ENCODE measurements around the gene CMTR1.

CMTR1 gene

DNA sequence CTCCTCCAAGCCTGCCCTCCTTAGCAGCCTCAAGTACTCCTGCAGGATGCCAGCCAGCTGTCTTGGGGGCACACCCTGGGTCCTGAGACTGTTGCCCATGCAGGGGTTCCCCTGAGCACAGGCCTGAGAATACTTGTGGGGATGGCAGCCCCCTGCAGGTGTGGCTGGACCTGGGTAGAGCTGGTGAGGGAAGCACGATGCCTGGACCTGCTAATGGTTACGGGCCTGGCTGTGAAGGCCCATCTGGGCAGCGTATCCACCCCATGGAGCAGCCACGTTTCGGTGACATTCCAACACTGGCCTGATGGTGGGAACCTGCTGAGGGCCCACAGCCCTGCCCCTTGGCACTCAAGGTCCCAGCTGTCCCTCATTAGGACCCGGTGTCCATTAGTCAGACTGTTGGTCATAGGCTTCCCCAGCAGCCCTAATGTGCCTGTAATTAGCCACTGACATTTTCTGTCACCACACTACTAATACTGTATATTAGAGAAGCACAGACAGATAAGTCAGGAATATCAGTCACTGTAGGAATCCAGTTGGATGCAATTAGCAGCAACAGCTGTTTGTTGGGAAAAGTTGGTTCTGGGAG, 46.3 kb downstream of the CMTR1 start:
- peak; percentile 30 for DNase-seq (ENCODE audit: low spot score)

DNA sequence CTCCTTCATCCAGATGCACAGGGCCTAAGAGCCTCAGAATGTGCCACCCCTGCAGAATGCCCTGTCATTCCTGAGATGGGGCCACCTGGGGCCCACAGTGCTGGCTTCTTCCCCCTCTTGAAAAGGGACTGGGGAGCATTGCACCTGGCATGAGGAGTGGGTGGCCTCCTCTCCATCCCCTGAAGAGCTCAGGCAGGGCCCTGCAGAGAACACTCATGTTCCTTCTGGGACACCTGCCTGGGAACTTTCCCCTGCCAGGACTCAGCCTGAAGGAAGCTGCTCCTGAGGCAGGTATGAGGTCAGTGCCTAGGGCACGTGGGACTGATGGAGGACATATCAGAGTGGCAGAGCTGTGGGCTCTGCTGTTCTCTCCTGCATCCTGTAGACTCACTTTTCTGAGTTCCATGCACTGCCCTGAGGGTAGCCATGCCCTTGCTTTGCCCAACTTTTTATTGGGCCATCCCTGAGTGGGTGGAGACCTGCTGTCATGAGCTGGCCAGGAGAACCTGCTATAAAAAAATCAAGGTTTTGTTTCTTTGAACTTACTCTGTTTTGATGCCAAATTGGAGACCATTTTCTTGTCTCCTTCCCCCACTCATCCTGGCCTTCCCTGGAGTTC, 47.2 kb downstream of the CMTR1 start:
- peak; percentile 23 for DNase-seq (ENCODE audit: low spot score)

DNA sequence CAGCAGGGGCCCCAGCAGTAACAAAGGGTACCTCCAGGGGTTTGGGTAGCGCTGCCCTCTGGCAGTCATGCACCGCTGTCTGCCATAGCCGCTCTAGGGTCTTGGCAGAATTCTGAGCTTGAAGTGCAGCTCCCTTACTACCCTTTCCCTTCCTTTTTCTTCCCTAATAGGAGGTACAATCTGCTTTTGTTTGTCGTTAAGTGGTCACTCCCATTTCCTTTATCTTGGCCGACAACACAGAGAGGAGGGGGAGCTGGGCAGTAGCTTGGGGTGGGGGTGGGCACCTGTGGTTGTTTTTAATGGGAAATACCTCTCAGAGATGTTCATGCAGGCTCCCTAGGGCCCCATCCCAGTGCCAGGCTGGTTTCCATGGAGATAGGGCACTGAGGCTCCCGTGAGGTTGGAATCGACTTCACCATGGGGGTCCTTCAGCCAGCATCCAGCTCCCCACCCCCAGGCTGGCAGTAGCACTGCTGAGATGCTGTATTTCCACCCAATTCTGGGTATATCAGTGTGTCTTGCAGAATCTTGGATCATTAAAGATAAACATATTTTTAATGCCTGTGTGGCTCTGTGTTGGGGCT, 48.0 kb downstream of the CMTR1 start:
- DNase-seq (ENCODE audit: low spot score), result no peak

- DNase-seq (ENCODE audit: low spot score), result peak; percentile 52
These were observed 48.9 kb downstream of the CMTR1 start for GRCh38 chr6:37481711-37482605.

- DNase-seq (ENCODE audit: low spot score), result peak; percentile 63
These were observed 49.7 kb downstream of the CMTR1 start for GRCh38 chr6:37482606-37483251.

- peak; percentile 48 for DNase-seq (ENCODE audit: low spot score)
These were observed 50.4 kb downstream of the CMTR1 start for GRCh38 chr6:37483252-37483901.

DNA sequence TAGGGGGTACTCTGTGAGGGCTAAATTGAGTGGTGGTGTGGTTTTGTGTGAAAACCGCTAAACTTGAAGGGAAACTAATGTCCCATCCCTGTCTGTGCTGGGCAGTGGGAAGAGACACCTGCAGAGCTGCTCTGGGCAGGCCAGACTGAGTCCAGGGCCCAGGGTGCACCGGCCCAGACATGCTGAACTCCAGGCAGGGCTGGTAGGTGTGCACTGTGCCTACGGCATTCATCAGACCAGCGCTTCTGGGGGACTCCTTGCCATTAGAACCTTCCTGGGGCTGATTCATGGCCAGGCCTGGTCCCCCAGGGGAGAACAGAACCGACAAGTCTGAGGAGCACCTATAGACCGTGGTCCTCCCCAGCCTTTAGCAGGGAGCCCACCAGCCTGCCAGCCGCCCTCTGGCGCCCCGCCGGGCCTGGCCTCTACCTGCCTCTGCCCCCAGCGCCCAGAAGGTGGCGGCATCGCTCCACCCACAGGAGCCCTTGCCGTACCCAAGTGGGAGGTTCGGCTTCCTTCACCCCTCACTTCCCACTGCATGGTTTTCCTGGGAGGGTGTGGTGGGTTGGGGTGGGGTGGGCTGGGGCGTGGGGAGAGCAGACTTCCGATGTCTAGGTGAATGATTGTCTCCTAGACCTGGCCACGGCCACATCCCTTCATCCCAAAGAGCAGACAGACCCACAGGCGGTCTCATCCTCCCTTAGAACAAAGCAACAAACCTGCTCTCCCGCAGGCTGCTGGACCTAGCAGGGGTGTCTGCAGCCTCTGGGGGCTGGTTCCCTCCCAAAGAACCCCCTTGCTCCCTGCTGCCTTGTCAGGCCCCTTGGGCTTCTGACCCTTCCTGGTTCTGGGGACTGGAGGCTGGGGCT, 51.1 kb downstream of the CMTR1 start:
- peak; percentile 74 for DNase-seq (ENCODE audit: low spot score)

DNA sequence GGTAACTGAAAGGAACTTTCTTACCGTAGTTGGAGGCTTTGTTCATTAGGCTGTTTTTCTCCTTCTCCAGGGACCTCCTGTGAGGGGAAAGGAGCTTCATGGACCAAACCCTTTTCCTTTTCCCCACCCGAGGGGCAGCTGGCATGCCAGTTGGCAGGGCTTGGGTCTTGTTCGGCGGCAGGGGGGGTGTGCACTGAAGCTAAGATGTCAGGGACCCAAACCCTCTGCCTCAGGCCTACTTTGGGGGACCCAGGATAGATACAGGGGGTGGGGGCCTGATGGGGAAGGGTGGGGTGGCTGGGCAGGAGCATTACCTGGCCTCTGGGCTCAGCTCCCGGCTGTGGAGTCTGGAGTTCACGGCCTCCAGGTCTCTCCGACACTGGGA, 51.8 kb downstream of the CMTR1 start:
- peak; percentile 26 for DNase-seq (ENCODE audit: low spot score)

DNA sequence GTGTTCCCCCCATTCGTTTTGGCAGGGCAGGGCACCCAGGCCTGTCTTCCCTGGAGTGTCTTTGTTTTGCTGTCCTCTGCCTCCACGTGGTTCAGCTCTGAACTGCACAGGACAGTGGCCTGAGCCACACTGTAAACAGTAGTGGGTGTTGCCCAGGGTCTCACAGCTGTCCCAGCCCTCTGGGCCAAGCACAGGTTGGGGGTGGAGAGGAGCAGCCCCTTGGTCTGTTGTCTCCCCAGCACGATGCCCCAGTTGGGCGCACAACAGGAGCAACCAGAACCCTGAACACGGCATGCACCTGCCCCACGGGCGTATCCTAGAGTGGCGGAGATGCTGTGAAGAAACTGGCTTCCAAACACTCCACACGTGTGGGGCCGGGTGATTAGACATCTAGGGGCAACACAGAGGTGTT, 52.3 kb downstream of the CMTR1 start:
- DNase-seq (ENCODE audit: low spot score), result peak; percentile 44

GRCh38 chr6:37486121-37486839, 53.3 kb downstream of the CMTR1 start:
- peak; percentile 54 for DNase-seq (ENCODE audit: low spot score)

- DNase-seq (ENCODE audit: low spot score), result peak; percentile 52
These were observed 54.8 kb downstream of the CMTR1 start for GRCh38 chr6:37487591-37488380.

DNA sequence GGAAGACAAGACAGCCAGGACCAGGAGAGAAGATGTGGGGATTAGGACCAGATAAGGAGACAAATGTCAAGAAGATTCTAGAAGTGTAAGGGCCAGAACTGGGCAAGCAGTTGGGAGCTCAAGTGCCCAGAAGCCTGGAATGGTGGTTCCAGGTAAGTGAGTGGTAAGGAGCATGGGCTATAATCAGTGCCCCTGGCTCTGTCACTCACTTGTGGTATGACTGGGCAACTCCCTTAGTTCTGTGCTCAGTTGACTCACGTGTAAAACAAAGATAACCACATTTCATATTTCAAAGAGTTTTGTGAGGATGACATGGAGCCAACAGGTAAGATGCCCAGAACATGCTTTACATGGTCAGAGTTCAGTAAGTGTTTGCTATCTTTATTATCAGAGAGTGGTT, 55.5 kb downstream of the CMTR1 start:
- no peak for DNase-seq (ENCODE audit: low spot score)

DNA sequence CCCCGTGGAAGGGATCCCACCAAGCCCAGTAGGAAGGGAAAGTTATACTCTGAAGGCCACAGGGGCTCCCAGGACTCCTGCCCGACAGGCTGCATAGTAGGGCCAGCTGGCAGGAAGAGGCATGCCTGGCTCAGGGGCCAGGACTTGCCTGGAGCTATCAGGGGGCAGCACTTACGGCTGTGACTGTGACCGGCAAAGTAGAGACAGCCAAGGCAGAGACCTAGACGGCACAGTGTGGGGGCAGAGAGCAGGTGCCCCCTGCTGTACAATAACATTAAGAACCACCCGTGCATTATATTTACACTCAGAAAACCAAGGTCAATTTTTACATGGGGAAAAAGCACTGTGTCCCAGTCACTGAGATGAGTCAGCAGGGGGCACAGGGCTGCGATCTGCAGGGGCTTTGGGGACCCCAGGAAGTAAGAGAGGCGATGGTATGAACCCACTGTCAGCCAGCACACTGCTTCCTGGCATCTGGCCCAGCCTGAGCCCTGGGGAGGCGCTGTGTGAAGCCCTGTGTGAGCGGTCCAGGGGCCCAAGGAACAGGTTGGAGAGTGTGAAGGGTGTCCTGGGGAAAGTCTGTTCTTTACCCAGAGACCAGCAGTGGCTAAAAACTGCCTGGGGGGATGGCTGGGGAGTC, 56.8 kb downstream of the CMTR1 start:
- DNase-seq (ENCODE audit: low spot score), result no peak

DNA sequence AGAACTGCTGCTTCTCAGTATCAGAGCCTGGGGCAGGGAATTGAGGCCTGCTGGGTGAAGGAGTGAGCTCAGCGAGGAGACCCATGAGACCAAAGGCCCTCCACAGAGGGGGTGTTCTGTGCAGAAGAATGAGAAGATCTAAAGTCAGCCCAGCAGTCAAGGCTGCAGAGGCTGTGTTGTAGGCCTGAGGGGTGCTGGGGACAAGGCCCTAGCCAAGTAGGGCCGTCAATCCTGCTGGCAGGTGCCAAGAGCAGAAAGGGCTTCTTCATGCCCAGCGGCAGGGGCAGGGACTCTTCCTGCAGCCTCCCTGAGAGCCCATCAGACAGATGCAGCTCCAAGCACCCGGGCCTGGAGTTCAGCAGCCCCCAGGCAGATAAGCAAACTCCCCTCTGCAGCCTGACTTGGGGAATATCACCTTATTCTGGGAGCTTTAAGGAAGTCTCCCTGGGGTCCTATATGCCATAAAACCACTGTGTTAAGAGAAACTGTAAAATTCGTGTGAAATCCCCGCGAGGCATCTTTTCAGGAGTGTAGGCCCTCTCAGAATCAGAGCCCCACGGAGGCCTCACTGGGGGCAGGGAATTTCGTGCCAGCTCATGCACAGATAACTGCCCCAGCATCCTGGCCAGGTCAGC, 57.6 kb downstream of the CMTR1 start:
- no peak for DNase-seq (ENCODE audit: low spot score)

- DNase-seq (ENCODE audit: low spot score), result no peak
These were observed 58.3 kb downstream of the CMTR1 start for GRCh38 chr6:37491171-37491829.

GRCh38 chr6:37491830-37492208, 58.8 kb downstream of the CMTR1 start:
- DNase-seq (ENCODE audit: low spot score), result no peak

DNA sequence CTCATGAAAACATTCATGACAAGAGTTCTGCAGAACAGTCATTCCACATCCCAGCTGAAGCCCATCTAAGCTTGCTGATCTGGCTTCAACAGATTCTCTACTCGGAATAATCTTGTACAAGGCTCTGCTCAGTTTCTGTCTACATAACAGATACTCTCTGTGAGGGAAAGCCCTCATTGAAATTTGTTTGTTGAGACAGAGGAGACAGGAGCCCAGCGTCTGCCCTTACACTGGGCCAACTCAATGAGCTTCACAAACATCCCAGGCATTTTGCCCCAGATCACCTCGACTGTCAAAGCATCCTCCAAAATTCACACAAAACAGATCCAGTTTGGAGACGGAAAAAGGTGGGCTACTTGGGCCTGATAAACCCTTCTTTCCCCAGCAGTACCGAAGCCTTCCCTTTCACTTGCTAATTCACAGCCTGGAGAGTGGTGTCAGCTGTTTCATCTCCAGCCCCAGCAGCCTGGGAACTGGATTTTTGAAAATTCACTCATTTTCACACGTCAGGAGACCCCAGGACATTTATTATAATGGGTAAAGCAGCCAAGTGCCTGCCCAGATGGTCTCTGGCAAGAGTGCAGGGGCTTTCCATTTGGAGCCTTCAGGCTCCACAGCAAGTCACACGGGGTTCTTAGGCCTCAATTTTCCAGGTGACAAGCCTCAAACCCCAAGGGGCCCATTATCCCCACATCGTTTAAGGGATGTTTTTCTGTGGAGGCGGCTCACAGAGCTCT, 59.4 kb downstream of the CMTR1 start:
- no peak for DNase-seq (ENCODE audit: low spot score)
